SK-N-SH (cell line): ENCODE results near the gene PHF8. TPM values are rescaled to one million over a fixed set of nuclear protein-coding genes. Genes with fewer than 3 reads are reported as not detected.

Source experiments
- CTCF ChIA-PET: fragments of 300-600, 350-600 bp; formaldehyde crosslinking; extraction: SDS; loops from one replicate; lab custom pipeline; 2021; lab: Yijun Ruan, JAX
- POLR2A ChIA-PET: fragments of 350-600 bp; sonication (Branson Sonifier 250); formaldehyde crosslinking; extraction: SDS; loops from one replicate; lab custom pipeline; 2020; ENCODE audit warnings: antibody characterized with exemption, inconsistent platforms; lab: Yijun Ruan, JAX
- DNase-seq: peaks from one replicate; pipeline ENCODE4 v3.0.0; 2012
- H2AFZ ChIP-seq: fragments of 200-600 bp; sonication (generic); 2 replicates; pipeline ENCODE4 v1.8.1; 2016; ENCODE audit warnings: antibody characterized with exemption, mild to moderate bottlenecking, low read depth
- H3F3A ChIP-seq: fragments of 200-600 bp; sonication (generic); replicated peaks from 2 replicates; pipeline ENCODE3; 2016; ENCODE audit warnings: antibody characterized with exemption, mild to moderate bottlenecking; ENCODE audit not compliant: insufficient read depth
- H3K27ac ChIP-seq, 2 experiments: fragments of 200-500 bp in 1 of 2; fragments of 200-600 bp in 1 of 2; sonication (Bioruptor generic) in 1 of 2; sonication (generic), shearing (Covaris generic) in 1 of 2; 2 replicates each; pipeline versions ENCODE4 v1.5.1 to v1.6.1; 2014 to 2016; ENCODE audit warnings: low read depth in 2 of 2, inconsistent platforms in 1 of 2, low read length in 1 of 2, mild to moderate bottlenecking in 1 of 2, mixed read lengths in 1 of 2
- H3K27me3 ChIP-seq: fragments of 200-600 bp; sonication (generic), shearing (Covaris generic); 2 replicates; pipeline ENCODE4 v1.6.1; 2016; ENCODE audit warnings: mixed run types; ENCODE audit not compliant: insufficient read depth
- H3K36me3 ChIP-seq, 2 experiments: fragments of 200-500 bp in 1 of 2; fragments of 200-600 bp in 1 of 2; sonication (Bioruptor generic) in 1 of 2; sonication (generic) in 1 of 2; replicated peaks in 1 of 2; 2 replicates each; pipeline versions ENCODE3 to v1.5.1; 2014 to 2016; ENCODE audit warnings: low read length in 1 of 2, mild to moderate bottlenecking in 1 of 2; ENCODE audit not compliant: insufficient read depth in 2 of 2, control insufficient read depth in 1 of 2
- H3K4me1 ChIP-seq, 2 experiments: fragments of 200-500 bp in 1 of 2; fragments of 200-600 bp in 1 of 2; sonication (Bioruptor generic) in 1 of 2; sonication (generic), shearing (Covaris generic) in 1 of 2; 2 replicates each; pipeline versions ENCODE4 v1.5.1 to v1.6.1; 2014 to 2016; ENCODE audit warnings: low read depth in 1 of 2, low read length in 1 of 2, mixed run types in 1 of 2; ENCODE audit not compliant: insufficient read depth in 2 of 2, control insufficient read depth in 1 of 2
- H3K4me2 ChIP-seq: fragments of 200-600 bp; sonication (generic), shearing (Covaris generic); 2 replicates; pipeline ENCODE4 v1.6.1; 2017; ENCODE audit warnings: mixed run types
- H3K4me3 ChIP-seq, 2 experiments: fragments of 200-500 bp in 1 of 2; fragments of 200-600 bp in 1 of 2; sonication (Bioruptor generic) in 1 of 2; sonication (generic), shearing (Covaris generic) in 1 of 2; 2 replicates each; pipeline versions ENCODE4 v1.5.1 to v1.8.1; 2014 to 2016; ENCODE audit warnings: low read depth in 2 of 2, inconsistent platforms in 1 of 2, low read length in 1 of 2, mild to moderate bottlenecking in 1 of 2, mixed read lengths in 1 of 2, moderate library complexity in 1 of 2
- H3K79me2 ChIP-seq: fragments of 200-600 bp; sonication (generic); 2 replicates; pipeline ENCODE4 v1.8.1; 2017; ENCODE audit warnings: mild to moderate bottlenecking; ENCODE audit not compliant: insufficient read depth
- H3K9ac ChIP-seq: fragments of 200-600 bp; sonication (generic); 2 replicates; pipeline ENCODE4 v1.6.1; 2017; ENCODE audit warnings: mixed run types
- H3K9me2 ChIP-seq: fragments of 200-600 bp; sonication (generic); 2 replicates; pipeline ENCODE4 v1.6.1; 2017; ENCODE audit warnings: mixed run types
- H3K9me3 ChIP-seq: fragments of 200-600 bp; sonication (generic); 2 replicates; pipeline ENCODE4 v1.6.1; 2017; ENCODE audit warnings: mixed run types, mild to moderate bottlenecking, moderate library complexity
- H4K20me1 ChIP-seq: fragments of 200-600 bp; sonication (generic); 2 replicates; pipeline ENCODE4 v1.6.1; 2017; ENCODE audit warnings: mild to moderate bottlenecking, mixed run types; ENCODE audit not compliant: insufficient read depth
- ELF1 ChIP-seq: IDR thresholded peaks from 2 replicates; pipeline ENCODE4 v1.4.0; 2012
- EP300 ChIP-seq, 2 experiments: IDR thresholded peaks; 2 replicates each; pipeline versions ENCODE4 v1.4.0 to v1.6.1; 2012; ENCODE audit warnings: borderline replicate concordance in 1 of 2, low read depth in 1 of 2, low read length in 1 of 2
- FOXJ3 ChIP-seq: sonication (generic); formaldehyde crosslinking; IDR thresholded peaks from 2 replicates; pipeline ENCODE4 v1.5.1; 2020; ENCODE audit warnings: mild to moderate bottlenecking, missing genetic modification reagents
- MEF2A ChIP-seq: IDR thresholded peaks from 2 replicates; pipeline ENCODE4 v1.4.0; 2012; ENCODE audit warnings: low read depth, borderline replicate concordance
- MXI1 ChIP-seq: IDR thresholded peaks from 2 replicates; pipeline ENCODE4 v1.6.1; 2012; ENCODE audit warnings: mild to moderate bottlenecking, low read depth, low read length, improper control_type of control experiment
- POLR2AphosphoS5 ChIP-seq: IDR thresholded peaks from 2 replicates; pipeline ENCODE4 v1.6.1; 2012; ENCODE audit warnings: low read depth, low read length
- REST ChIP-seq: IDR thresholded peaks from 2 replicates; pipeline ENCODE4 v1.6.1; 2012; ENCODE audit warnings: mild to moderate bottlenecking, low read depth, low read length, moderate library complexity
- RFX5 ChIP-seq: IDR thresholded peaks from 2 replicates; pipeline ENCODE4 v1.6.1; 2012; ENCODE audit warnings: mild to moderate bottlenecking, improper control_type of control experiment, low read length
- RXRA ChIP-seq: IDR thresholded peaks from 2 replicates; pipeline ENCODE4 v1.4.0; 2012; ENCODE audit warnings: low read depth, mild to moderate bottlenecking, borderline replicate concordance
- SIN3A ChIP-seq: IDR thresholded peaks from 2 replicates; pipeline ENCODE4 v1.6.1; 2012; ENCODE audit warnings: low read depth, mild to moderate bottlenecking, low read length, moderate library complexity, borderline replicate concordance
- TCF12 ChIP-seq: IDR thresholded peaks from 2 replicates; pipeline ENCODE4 v1.4.0; 2012
- polyA plus RNA-seq, 3 experiments: library from polyadenylated mRNA; depleted of rRNA; stranded (reverse); fragments of >200 nt; gene quantifications; 2 replicates each; pipeline ENCODE4 v1.2.3, GENCODE V29; 2012
- TF ChIP-seq, protein P1 (sequence below): fragments of 150-350 bp; IDR thresholded peaks from 2 replicates; pipeline ENCODE4 v1.6.1; 2016; ENCODE audit warnings: mild to moderate bottlenecking, low read depth, low read length
- TF ChIP-seq, protein P2 (sequence below): IDR thresholded peaks from 2 replicates; pipeline ENCODE4 v1.4.0; 2012; ENCODE audit warnings: low read depth, borderline replicate concordance
- TF ChIP-seq, protein P3 (sequence below): fragments of 200-600 bp; sonication (generic); IDR thresholded peaks from 2 replicates; pipeline ENCODE4 v1.6.1; 2017; ENCODE audit warnings: antibody characterized with exemption, mild to moderate bottlenecking, moderate library complexity
- TF ChIP-seq, protein P4 (sequence below): fragments of 150-350 bp; IDR thresholded peaks from 2 replicates; pipeline ENCODE4 v1.6.1; 2017; ENCODE audit warnings: antibody characterized with exemption, low read length, low read depth, borderline replicate concordance

The PHF8 gene
- polyA plus RNA-seq, 1 of the 3 experiments (the other 2 are of a cell fraction), result 7.8 TPM

GRCh38 chrX:54066841-54067240, 22.6 kb upstream of the PHF8 start:
- ChIA-PET POLR2A (no interaction called here), CTCF (no interaction called here)
- no peaks in the 10 kb centered on the region for H4K20me1 ChIP-seq
- no peaks in the 10 kb centered on the region for H3K9me2 ChIP-seq
- TF ChIP-seq RFX5 (no peak), REST (no peak), MEF2A (no peak), EP300 (IDR thresholded peaks at IDR 0.05; ENCODE audit: borderline replicate concordance in 1 of 2, low read depth in 1 of 2, low read length in 1 of 2) (no peak), ELF1 (no peak), TCF12 (no peak), POLR2AphosphoS5 (no peak), FOXJ3 (CRISPR knock-in tag) (no peak), RXRA (no peak), SIN3A (no peak), MXI1 (no peak)
- TF ChIP-seq, protein P1, sequence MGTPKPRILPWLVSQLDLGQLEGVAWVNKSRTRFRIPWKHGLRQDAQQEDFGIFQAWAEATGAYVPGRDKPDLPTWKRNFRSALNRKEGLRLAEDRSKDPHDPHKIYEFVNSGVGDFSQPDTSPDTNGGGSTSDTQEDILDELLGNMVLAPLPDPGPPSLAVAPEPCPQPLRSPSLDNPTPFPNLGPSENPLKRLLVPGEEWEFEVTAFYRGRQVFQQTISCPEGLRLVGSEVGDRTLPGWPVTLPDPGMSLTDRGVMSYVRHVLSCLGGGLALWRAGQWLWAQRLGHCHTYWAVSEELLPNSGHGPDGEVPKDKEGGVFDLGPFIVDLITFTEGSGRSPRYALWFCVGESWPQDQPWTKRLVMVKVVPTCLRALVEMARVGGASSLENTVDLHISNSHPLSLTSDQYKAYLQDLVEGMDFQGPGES, result no peak
- TF ChIP-seq, protein P2, sequence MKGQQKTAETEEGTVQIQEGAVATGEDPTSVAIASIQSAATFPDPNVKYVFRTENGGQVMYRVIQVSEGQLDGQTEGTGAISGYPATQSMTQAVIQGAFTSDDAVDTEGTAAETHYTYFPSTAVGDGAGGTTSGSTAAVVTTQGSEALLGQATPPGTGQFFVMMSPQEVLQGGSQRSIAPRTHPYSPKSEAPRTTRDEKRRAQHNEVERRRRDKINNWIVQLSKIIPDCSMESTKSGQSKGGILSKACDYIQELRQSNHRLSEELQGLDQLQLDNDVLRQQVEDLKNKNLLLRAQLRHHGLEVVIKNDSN, result no peak
- TF ChIP-seq, protein P3, sequence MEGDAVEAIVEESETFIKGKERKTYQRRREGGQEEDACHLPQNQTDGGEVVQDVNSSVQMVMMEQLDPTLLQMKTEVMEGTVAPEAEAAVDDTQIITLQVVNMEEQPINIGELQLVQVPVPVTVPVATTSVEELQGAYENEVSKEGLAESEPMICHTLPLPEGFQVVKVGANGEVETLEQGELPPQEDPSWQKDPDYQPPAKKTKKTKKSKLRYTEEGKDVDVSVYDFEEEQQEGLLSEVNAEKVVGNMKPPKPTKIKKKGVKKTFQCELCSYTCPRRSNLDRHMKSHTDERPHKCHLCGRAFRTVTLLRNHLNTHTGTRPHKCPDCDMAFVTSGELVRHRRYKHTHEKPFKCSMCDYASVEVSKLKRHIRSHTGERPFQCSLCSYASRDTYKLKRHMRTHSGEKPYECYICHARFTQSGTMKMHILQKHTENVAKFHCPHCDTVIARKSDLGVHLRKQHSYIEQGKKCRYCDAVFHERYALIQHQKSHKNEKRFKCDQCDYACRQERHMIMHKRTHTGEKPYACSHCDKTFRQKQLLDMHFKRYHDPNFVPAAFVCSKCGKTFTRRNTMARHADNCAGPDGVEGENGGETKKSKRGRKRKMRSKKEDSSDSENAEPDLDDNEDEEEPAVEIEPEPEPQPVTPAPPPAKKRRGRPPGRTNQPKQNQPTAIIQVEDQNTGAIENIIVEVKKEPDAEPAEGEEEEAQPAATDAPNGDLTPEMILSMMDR, result no peak
- TF ChIP-seq, protein P4, sequence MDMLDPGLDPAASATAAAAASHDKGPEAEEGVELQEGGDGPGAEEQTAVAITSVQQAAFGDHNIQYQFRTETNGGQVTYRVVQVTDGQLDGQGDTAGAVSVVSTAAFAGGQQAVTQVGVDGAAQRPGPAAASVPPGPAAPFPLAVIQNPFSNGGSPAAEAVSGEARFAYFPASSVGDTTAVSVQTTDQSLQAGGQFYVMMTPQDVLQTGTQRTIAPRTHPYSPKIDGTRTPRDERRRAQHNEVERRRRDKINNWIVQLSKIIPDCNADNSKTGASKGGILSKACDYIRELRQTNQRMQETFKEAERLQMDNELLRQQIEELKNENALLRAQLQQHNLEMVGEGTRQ, result no peak
- no peaks in the 10 kb centered on the region for H3F3A ChIP-seq
- no peaks in the 10 kb centered on the region for H3K27me3 ChIP-seq
- no peak for DNase-seq
- no peaks in the 10 kb centered on the region for H3K79me2 ChIP-seq
- H3K9me3 ChIP-seq, result no peaks in the 10 kb centered on the region
- H3K4me2 ChIP-seq, result no peak overlapping the region
- no peaks in the 10 kb centered on the region for H3K4me1 ChIP-seq
- H3K27ac ChIP-seq, result no peak overlapping the region
- H3K4me3 ChIP-seq, result no peak overlapping the region
- no peak overlapping the region for H3K9ac ChIP-seq
- H3K36me3 ChIP-seq, result no peaks in the 10 kb centered on the region
- H2AFZ ChIP-seq, result no peak overlapping the region
